Medulla oblongata (tissue), 1 donor: ENCODE data around the gene CACNA1A.
A peak's percentile ranks its signal among the peaks of the same experiment; 100 is the strongest.
"Not testable (repeated sequence)": the region's sequence is repeated elsewhere in the genome, so short reads cannot be mapped to it uniquely, and the experiment has no call there.

Experiments used
- DNase-seq: peaks from one replicate; pipeline ENCODE4 v3.0.0-alpha.2; 2015; ENCODE audit errors: extremely low spot score

The CACNA1A gene

DNA sequence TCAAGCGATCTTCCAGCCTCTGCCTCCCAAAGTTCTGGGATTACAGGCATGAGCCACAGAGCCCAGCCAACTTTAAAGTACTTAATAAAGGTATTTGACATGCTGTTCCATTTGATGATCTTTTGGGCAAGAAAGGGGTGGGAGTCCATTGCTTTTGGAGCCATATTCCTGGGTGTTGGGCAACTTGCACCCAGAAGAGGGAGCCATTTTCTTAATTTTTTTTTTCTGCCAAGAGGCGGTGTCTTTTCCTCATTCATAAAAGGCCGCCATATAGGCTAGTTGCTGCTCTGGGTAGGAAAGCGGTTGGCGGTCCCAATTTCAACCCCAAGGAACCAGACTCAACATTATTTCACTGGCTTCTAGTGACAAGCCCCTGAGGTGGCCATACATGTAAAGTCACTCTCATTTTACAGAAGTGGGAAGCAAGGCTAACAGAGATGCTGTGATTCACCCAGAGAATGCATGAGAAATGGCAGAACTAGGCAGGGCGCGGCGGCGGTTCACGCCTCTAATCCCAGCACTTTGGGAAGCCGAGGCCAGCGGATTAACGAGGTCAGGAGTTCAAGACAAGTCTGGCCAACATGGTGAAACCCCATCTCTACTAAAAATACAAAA lies 139.6 kb downstream of the CACNA1A start:
- peak; percentile 22 for DNase-seq

DNA sequence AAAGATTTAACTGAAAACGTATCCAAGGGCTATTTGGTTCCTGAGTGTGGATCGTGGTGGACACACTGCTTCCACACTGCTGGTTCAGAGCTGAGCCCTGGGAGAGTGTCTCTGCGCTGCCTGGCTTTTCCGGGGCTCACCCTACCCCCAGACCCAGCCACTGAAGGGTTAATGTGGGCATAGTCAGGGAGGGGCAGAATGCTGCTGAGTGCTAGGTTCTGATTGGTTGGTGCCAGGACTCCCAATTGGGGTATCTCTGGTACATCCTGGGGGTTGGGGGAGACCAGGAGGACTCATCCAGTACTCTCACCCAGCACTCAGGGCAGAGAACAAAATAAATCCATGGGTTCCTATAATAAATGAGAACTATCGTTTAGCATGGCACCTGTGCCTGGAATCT lies 142.3 kb downstream of the CACNA1A start:
- DNase-seq: no peak

DNA sequence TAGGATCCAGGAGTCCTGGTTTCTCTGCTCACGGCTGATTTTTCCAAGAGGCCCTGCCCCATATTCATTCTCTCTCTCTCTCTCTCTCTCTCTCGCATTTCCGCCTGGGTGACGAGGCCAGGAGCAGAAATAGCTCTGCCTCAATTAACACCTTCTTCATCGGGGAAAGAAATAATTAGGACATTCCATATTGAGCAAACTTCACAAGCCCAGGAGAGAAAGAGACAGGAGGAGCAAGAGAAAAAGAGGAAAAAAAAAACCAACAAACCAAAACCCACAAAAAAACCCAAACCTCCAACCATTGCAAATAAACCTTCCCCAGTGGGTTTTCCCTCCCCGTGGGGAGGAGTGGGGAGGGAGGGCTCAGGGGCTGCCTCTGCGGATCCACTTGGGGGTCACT lies 143.0 kb downstream of the CACNA1A start:
- DNase-seq: no peak

DNA sequence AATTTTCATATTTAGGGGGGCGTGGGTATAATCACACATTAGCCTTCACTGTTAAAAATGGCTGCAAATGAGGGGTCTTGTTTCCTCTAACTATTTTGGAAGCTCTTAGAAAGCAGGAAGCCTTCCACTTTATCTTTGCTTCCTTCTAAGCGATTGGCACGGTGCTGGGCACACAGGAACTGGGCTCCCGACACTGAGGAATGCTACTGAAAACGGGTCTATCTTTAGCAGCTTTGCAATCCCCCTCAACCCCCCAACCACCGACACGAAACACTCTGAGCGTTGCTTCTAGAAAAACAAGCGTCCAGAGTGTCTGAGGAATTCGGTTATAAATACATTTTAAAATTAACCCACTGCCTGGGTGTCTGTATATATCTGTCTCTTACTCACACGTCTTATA lies 143.6 kb downstream of the CACNA1A start:
- DNase-seq: no peak

DNA sequence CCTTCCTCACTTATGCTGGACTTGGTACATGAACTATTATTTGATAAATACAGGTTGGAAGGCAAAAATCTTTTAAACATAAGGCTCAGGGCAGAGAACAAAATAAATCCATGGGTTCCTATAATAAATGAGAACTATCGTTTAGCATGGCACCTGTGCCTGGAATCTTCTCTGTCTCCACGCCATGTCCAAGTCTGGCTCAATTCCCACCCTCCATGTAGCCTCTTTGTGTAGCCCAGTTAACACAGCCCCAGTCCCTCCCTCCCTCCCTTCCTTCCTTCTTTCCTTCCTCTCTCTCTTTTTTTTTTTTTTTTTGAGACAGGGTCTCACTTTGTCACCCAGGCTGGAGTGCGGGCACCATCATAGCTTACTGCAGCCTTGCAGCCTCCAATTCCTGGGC lies 144.6 kb downstream of the CACNA1A start:
- not testable (repeated sequence) for DNase-seq

DNA sequence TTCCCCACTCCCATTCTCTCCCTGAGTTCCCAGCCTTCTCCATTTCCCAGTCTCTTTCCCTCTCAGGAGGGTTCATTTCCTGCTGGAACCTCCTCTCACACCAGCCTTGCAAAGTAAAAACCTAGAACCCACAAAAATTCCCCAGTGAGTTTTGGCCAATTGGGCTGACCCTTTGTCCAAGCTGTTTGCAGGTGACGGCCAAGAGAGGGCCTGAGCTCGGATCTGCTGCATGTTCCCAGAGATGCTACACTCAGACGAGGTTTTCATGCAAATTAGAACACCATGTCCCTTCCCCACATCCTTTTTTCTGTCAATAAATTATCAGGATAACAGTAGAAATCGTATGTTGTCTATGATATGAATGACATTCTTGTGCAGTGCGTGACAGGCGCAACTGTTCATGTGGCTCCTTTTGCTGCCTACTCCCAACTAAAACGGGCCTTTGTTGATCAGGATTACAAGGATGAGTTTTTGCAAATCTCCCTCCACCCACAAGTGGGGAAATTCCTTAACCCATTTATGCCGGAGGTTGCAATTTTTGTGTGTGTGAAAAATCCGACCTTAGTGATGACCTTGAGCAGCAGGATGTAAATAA lies 149.5 kb downstream of the CACNA1A start:
- no peak for DNase-seq

DNA sequence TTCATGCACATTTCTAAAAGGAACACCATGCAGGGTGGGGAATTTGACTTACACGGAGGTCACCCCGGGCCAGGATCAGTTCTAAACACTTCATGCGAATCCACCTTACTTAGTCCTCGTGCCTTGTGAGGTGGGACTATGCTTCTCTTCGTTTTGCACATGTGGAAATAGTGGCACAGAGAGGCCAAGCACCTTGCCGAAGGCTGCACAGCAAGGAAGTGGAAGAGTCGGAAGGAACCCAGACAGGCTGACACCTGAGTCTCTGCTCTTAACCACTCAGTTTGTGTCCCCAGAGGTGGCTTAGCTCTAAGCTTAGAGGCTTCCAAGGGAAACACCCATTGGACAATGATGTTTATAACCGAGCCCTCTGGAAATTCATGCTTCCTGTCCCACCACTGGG lies 150.1 kb downstream of the CACNA1A start:
- DNase-seq: no peak

DNA sequence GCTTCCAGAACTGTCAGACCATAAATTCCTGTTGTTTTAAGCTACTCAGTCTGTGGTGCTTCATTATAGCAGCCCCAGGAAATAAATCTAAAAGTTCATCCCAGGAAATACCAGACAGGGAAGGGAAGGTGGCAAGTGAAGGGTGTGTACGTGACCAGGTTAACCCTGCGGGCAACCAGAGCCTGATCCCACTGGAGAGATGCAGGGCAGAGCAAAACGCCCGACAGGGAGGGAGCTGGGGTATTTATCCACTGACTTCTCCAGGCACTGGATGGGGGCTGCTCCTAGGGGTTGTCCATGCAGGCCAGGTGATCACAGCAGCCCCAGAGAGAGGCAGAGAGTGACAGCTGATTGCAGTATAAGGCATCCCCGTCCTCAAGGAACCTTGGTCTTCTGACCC lies 150.9 kb downstream of the CACNA1A start:
- DNase-seq: no peak

DNA sequence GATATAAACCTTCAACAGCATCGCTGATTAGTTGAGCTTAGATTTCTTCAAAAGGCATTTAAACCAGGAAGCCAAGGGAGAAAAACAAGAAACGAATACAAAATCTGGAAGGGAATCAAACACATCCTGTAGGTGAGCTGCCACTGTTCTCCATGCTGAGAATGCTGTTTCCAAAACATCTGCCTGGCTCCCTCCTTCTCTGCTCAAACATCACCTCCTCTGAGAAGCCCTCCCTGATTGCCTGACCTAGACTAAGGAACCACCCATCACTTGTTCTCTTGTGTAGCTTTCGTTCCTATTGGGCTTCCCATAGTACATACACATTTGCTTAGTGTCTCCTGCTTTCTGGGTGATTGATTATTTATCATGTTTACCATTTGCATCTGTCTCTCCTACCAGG lies 152.7 kb downstream of the CACNA1A start:
- DNase-seq: no peak

DNA sequence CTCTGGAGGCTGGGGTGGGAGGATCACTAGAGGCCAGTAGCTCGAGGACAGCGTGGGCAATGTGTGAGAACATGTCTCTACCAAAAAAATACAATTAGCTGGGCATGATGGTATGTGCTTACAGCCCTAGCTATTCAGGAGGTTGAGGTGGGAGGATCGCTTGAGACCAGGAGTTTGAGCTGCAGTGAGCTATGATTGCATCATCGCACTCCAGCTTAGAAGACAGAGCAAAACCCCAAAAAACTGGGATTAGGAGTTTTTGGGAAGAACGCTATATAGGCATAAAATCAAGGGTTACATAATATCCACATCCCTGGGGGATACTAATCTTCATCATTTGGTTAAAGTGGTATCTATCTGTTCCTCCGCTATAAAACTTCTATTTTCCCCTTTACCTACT lies 155.5 kb downstream of the CACNA1A start:
- DNase-seq: no peak

DNA sequence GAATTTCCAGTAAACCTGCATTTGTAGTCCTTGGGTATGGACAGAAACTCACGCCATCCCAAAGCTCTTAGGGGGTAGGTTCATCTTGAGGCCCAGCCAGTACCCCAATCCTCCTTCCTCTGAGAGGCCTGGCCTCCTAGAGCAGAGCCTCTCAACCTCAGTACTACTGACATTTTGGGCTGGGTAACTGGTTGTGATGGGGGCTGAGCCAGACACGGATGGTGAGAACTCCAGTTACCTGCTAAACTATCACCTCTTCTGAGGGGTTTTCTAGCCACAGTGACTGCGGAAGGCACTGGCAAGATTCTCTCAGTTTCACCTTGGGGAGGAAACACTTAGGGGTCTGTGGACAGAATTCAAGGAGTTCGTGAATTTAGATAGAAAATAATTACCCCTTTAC lies 156.2 kb downstream of the CACNA1A start:
- DNase-seq: no peak

DNA sequence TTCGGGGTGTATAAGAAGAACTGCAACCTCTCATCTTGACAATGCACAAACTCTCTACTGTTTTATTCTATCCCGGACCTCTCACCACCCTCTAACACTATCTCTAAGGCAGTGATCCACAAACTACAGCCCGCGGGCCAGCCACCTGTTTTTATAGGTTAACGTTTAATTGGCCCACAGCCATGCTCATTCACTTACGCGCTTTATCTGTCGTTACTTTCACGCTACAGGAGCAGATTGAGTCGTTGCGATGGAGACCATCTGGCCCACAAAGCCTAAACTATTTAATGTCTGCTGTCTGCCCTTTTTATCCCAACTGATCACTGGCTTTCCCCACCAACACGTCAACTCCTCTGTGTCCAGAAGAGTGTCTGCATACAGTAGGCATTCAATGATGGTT lies 158.9 kb downstream of the CACNA1A start:
- no peak for DNase-seq

DNA sequence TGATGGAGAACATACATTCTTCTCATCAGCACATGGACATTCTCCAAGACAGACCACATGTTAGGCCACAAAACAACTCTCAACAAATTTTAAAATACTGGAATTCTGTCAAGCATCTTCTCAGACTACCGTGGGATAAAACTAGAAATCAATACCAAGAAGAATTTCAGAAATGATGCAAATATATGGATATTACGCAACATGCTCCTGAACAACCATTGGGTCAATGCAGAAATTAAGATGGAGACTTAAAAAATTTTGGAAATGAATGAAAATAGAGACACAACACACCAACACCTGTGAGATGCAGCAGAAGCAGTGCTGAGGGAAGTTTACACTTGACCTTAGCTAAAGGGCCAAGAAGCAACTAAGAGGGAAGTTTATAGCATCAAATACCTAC lies 162.8 kb downstream of the CACNA1A start:
- DNase-seq: no peak

DNA sequence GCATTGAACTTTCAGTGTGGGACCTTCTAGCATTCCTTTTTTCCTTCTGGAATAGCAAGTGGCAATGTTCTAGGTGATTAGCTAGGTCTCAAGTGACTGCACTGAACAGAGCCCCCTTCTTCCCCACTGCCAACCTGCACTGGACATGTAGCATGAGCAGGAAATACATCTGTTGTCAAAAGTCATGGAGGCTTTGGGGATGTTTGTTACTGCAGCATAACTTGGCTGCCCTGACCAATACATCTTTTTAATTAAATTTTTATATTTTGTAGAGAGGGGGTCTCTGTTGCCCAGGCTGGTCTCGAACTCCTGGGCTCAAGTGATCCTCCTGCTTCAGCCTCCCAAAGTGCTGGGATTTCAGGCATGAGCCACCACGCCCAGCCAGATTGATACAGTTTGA lies 163.6 kb downstream of the CACNA1A start:
- no peak for DNase-seq

DNA sequence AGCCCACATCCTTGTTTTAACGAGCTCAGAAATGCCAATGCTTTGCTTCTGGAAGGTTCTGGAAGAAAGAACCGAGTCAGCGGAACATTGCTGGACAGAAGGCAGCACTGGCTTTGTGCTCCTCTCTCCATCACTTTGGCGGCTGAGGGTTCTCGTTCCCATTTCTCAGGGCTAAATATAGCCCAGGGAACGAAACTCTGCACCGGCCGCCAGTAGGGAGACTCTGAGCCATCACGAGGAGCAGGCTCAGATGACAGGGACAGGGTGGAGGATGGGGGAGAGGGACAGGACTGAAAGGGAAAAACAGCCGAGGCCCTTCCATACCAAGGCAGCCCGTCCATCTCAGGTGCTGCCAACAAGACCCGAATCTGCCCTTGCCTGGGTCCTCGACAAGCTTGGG lies 166.4 kb downstream of the CACNA1A start:
- DNase-seq: peak; percentile 38

DNA sequence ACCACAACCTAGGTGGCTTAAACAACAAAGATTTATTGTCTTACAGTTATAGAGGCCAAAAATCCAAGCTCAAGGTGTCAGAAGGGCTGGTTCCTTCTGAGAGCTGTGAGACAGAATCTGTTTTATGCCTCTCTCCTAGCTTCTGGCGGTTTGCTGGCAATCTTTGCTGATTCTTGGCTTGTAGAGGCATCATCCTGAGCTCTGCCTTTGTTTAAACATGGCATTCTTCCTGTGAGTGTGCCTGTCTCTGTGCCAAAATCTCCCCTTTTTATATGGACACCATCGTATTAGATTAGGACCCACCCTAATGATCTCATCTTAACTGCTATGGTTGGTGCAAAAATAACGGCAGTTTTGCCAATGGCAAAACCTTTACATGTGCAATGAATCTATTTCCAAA lies 169.1 kb downstream of the CACNA1A start:
- DNase-seq: no peak

DNA sequence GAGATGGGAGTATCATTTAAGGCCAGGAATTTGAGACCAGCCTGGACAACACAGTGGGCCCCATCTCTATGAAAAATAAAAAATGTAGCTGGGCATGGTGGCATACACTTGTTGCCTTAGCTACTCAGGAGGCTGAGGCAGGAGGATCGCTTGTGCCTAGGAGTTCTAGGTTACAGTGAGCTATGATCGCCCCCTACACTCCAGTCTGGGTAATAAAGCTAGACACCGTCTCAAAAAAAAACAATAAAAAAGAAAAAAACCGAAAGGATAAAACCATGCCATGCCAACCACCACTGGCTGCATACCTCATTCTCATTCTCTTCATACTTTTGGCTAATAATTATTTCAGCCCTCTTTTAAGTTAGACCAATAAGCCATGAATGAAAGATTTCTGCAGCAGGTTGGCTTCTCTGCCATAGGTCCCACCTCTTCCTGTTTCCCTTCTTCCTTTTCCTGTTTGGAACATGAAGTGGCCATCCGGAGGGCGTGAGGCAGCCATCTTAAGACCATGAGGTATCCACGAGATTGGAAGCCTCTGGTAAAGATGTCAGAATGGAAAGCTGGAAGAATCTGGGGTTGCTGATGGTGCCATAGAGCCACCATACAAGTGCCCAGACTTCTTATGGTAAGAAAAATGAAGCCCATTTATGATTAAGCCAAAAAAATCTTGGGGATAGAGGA lies 171.3 kb downstream of the CACNA1A start:
- no peak for DNase-seq

DNA sequence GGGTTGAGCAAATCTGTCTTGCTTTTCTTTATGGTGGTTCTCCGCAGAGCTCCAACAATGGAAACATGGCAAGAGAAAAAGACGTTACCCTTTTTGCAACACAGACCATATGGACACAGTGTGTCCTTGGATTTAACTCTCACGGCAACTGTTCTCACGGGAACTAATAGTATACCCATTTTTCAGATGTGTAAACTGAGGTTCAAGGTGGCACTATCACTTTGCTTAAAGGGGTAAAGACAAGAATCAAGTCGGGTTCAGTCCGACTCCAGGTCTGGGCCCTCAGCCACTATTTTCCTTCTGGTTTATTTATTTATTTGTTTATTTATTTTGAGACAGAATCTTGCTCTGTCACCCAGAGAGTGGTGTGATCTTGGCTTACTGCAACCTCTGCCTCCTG lies 176.0 kb downstream of the CACNA1A start:
- DNase-seq: no peak

DNA sequence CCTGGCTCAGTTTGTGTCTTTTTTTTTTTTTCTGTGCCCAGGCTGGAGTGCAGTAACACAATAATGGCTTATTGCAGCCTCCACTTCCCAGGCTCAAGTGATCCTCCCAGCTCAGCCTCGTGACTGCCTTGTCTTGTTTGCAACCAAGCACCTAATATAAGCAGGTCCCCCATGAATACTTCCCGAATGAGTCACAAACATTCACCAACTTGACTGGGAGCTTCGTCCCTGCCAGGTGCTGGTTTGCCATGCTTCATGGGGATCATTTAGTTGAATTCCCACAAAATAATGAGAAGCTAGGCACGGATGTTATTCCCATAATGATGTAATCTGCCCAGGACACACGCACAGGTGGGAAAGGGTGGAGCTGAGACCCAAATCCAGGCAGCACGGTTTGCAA lies 176.5 kb downstream of the CACNA1A start:
- no peak for DNase-seq

DNA sequence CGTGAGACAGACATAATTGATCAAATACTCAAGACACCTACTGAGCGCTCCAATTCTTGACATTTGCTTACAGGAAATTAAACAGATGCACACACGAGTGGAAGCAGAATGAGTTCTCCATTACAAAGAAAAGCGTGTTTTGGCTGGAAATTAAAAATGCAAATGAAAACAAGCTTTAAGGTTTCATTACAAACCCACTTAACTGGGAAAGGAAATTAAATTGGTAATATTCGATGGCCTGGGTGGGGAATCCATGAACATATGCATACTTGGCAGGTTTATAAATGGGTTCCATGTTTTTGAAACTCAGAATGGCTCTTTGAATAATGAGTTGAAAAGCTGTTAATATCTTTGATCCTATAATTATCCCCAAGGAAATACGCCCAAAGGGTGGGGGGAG lies 178.0 kb downstream of the CACNA1A start:
- DNase-seq: no peak

DNA sequence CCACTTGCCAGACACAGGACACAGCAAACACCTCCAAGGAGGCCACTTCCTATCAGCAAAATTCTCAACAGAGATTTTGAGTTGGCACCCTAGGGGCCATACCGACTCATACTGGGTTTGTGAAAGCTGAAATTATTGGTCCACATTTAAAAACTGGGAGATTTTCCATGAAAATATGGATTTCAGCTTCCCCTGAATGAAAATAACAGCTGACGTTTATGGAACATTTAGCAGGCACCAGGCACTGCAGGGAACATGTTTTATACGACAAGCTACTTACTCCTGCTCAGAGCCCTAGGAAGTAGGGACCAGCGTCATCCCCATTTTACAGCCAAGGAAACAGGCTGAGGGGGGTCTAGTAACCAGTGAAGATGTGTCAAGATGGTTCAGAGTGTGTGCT lies 186.8 kb downstream of the CACNA1A start:
- no peak for DNase-seq

DNA sequence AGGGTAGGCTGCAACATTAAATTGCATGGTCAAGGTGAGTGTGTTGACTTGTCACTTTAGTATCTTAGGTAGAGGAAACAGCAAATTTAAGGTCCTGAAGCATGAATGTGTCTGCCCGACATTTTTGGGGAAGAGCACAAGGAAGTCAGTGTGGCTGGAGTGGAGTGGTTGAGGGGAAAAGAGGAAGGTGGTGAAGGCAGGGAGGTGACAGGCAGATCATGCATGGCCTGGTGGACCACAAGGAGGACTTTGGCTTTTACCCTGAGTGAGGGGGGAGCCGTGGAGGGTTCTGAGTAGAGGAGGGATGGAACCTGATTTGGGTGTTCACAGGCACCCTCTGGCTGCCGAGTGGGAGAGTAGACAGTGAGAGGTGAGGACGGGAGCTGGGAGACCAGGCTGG lies 188.1 kb downstream of the CACNA1A start:
- peak; percentile 43 for DNase-seq

DNA sequence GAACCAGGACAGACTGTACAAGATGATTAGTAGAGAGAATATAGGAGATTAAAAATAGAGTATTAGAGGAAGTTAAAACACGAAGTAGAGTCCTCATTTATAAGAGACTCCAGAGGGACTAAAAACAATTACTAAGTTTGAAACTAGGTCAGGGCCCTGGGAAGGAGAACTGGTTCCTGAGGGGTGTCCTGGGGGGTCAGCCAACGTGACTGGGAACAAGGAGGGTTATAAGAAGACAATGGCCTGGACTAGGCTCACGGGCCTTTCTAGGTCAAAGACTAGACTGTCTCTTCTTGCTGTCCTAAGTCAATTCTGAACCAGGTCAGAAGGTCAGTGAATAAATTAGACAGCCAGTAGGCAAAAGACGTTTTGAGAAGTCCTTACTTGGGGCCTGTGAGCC lies 190.8 kb downstream of the CACNA1A start:
- peak; percentile 75 for DNase-seq

DNA sequence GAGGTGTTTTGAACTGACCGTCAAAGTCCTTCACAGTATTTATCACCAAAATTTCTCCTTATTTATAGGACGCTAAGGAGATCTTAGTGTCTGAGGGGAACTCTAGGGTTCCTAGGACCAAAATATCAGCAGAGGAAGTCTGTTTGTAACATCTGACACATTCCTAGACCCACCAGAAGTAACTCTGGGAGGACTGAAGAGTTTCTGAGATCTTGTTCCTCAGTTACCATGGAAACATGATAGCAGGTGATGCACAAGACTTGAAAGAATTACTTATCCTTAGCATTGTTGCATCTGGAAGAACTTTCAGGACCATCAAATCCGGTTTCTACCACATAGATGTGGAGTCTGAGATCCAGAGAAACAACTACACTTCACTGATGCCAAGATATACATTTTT lies 191.5 kb downstream of the CACNA1A start:
- peak; percentile 52 for DNase-seq
